GF-D8 (cell line): ENCODE measurements around the gene C11orf98.
"Not testable (repeated sequence)": the region's sequence is repeated elsewhere in the genome, so short reads cannot be mapped to it uniquely, and the experiment has no call there.

ENCODE experiments used
- DNase-seq: peaks from one replicate; lab custom pipeline; 2025; lab: John Stamatoyannopoulos, UW

The C11orf98 gene

GRCh38 chr11:62650283-62650682 lies 14.7 kb downstream of the C11orf98 start:
- DNase-seq = not testable (repeated sequence)

- DNase-seq = no peak
These were observed 15.5 kb downstream of the C11orf98 start for GRCh38 chr11:62649486-62649885.

GRCh38 chr11:62648967-62649364 lies 16.0 kb downstream of the C11orf98 start:
- DNase-seq = no peak

GRCh38 chr11:62648185-62648966 lies 16.6 kb downstream of the C11orf98 start:
- no peak for DNase-seq

GRCh38 chr11:62647609-62648005 lies 17.4 kb downstream of the C11orf98 start:
- DNase-seq = no peak

GRCh38 chr11:62646825-62647608 lies 18.0 kb downstream of the C11orf98 start:
- DNase-seq = no peak

GRCh38 chr11:62645946-62646824 lies 18.8 kb downstream of the C11orf98 start, which contains the start of gene GANAB:
GANAB (minus strand) TSS chr11:62646613; CDS start chr11:62646599, 14 bp downstream.
- peak; percentile 87 for DNase-seq

- no peak for DNase-seq
These were observed 19.4 kb downstream of the C11orf98 start for GRCh38 chr11:62645671-62645945.

- DNase-seq = no peak
These were observed 20.8 kb downstream of the C11orf98 start for GRCh38 chr11:62644220-62644619.

GRCh38 chr11:62632492-62632891 lies 32.5 kb downstream of the C11orf98 start:
- no peak for DNase-seq

GRCh38 chr11:62627713-62628112 lies 37.3 kb downstream of the C11orf98 start:
- no peak for DNase-seq

GRCh38 chr11:62622476-62623089 lies 42.4 kb downstream of the C11orf98 start:
- no peak for DNase-seq

GRCh38 chr11:62621567-62622470 lies 43.2 kb downstream of the C11orf98 start, which contains the start of gene B3GAT3:
B3GAT3 (minus strand) TSS chr11:62621986; CDS start chr11:62621947, 39 bp downstream.
- peak; percentile 84 for DNase-seq

- no peak for DNase-seq
These were observed 43.9 kb downstream of the C11orf98 start for GRCh38 chr11:62621027-62621566.

- DNase-seq = not testable (repeated sequence)
These were observed 48.1 kb downstream of the C11orf98 start for GRCh38 chr11:62616957-62617356.

- no peak for DNase-seq
These were observed 49.5 kb downstream of the C11orf98 start for GRCh38 chr11:62615521-62615920.

- no peak for DNase-seq
These were observed 50.7 kb downstream of the C11orf98 start for GRCh38 chr11:62614275-62614674.

- DNase-seq = no peak
These were observed 51.7 kb downstream of the C11orf98 start for GRCh38 chr11:62613291-62613778.
